Colon (tissue), 2 donors: ENCODE measurements around the gene PPP1R10.
A peak's percentile ranks its signal among the peaks of the same experiment; 100 is the strongest.
"Not testable (repeated sequence)": the region's sequence is repeated elsewhere in the genome, so short reads cannot be mapped to it uniquely, and the experiment has no call there.

Experiments used
- FAIRE-seq: peaks from 2 replicates; lab custom pipeline; 2012; peaks lifted over from hg19 to GRCh38; lab: Jason Lieb, UNC
- donor health status: control.
- donor health status: control.

Gene PPP1R10

GRCh38 chr6:30598912-30599624, 18.0 kb downstream of the PPP1R10 start:
- FAIRE-seq: no peak

GRCh38 chr6:30597315-30598144, 19.5 kb downstream of the PPP1R10 start:
- FAIRE-seq: not testable (repeated sequence)

DNA sequence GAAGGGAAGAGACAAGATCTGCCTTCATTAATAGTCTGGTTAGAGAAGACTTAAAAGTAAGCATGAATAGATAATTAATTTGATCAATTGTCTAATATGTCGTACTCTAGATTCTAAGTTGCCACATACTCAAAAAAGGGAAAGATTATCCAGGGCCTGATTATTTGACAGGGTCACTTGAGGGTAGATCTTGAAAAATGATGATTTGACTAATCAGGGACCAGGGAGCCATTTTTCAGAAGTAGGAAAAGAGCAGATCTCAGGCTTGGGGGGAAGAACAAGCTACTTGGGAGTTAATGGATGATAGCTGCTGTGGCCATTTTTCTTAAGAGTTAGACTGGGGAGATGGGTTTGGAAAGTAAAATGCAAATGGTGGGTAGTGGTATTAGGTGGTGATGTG, 24.8 kb downstream of the PPP1R10 start:
- no peak for FAIRE-seq

- FAIRE-seq: no peak
These were observed 26.0 kb downstream of the PPP1R10 start for GRCh38 chr6:30591008-30591407.

GRCh38 chr6:30590509-30590908, 26.5 kb downstream of the PPP1R10 start:
- no peak for FAIRE-seq

DNA sequence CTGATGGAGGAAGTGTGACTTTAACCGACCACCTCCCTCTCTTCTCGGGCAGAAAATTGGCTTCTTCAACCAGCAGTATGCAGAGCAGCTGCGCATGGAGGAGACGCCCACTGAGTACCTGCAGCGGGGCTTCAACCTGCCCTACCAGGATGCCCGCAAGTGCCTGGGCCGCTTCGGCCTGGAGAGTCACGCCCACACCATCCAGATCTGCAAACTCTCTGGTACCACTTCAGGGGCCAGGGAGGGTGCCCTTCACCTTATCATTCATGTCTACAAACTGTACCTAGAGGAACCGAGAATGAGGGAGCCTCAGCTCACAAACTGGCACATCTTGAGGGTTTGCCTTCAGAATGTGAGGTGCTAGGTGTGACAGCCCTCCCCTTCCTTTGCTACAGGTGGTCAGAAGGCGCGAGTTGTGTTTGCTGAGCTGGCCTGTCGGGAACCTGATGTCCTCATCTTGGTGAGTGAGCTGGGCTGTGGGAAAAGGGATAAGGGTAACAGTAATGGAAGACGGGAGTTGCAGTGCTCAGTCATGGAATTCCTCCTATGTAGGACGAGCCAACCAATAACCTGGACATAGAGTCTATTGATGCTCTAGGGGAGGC, 27.2 kb downstream of the PPP1R10 start:
- no peak for FAIRE-seq

DNA sequence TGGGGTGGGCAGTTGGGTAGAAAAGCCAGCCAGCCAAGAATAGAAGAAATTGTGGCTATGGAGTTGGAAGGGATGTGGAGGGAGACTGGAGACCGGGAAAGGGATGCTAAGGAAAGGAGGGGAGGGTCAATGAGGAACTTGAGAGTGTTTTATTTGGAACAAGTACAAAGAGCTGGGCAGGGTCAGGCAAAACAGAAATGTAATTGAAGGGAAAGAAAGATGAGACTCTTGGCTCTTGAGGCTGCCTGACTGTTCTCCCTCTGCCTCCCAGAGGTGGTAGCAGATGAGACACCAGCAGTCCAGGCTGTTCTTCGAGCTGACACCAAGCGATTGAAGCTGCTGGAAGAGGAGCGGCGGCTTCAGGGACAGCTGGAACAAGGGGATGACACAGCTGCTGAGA, 33.1 kb downstream of the PPP1R10 start:
- no peak for FAIRE-seq

DNA sequence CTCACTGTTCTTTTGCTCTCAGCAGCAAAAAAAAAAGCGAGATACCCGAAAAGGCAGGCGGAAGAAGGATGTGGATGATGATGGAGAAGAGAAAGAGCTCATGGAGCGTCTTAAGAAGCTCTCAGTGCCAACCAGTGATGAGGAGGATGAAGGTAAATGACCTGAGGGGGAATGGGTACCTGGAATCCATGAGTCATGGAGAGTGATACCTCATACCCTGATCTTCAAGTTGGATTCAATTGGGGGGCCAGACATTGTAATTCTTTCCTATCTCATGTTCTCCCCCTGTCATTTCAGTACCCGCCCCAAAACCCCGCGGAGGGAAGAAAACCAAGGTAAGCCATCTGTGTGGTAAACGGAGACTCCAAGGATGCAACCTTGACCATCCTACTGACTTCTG, 39.0 kb downstream of the PPP1R10 start:
- no peak for FAIRE-seq

DNA sequence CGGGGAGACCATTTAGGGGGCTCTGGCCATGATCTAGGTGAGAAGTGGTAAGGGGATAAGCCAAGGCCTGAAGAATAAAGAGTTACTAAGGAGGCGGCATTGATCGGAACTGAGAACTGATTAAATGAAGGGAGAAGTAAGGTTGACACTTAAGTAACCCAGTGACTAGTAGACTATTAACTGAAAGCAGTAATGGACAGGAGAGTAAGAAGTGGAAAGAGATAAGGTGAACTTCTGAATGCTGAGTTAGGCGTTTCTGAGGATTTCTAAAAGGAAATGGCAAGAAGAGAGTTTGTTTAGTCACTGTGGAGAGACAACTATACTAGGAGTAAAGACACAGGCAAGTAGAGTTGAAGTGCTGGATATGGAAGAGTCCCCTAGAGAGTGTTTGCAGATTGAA, 43.9 kb downstream of the PPP1R10 start:
- FAIRE-seq: no peak

DNA sequence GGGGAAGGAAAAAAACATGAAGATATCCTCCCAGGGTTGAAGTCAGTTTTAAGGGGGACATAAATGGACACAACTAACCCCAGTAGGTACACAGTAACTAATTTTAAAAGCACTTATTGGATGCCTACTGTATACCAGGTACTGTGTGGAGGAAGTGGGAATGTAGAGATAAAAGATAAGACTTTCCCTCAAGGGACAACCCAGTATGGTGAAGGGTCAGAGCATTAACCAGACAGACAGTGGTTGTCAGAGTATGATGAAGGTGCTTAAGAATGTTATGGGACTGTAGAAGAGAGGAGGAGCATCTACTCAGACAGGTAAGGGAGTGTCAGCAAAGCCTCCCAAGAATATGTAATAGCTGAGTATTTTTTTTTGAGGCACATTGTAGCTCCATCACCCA, 44.9 kb downstream of the PPP1R10 start:
- FAIRE-seq: no peak

GRCh38 chr6:30571762-30572082, 45.3 kb downstream of the PPP1R10 start:
- FAIRE-seq: no peak

DNA sequence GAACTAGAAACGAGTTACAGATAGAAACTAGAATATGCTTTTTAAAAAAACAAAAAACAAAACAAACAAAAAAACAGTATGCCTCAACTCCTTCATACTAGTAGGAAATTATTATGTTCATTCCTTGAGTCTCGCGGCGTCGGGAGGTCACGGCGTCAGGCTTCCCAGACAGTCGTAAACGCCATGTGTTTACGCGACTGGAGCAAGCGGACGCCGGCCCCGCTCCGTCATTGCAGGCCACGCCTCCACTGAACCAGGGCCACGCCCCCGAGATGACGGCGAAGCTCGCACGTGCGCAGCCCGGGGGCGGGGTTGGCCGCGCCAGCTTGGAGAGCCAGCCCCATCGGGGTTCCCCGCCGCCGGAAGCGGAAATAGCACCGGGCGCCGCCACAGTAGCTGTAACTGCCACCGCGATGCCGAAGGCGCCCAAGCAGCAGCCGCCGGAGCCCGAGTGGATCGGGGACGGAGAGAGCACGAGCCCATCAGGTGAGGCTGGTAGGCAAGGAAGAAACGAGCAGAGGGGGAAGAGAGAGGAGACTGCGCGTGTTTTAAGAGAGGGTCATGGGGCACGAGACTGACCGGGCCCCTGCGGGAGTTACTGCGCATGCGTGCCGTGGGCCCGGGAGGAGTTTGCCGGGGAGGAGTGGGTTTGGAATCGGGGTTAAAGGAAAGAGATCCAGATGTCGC, 45.8 kb downstream of the PPP1R10 start, which contains the start of gene ABCF1:
TSS of gene ABCF1 (plus strand) at position 368 of the 687 bp plus-strand sequence. CDS start at position 414, 46 bp downstream.
- FAIRE-seq: peak; percentile 10

- no peak for FAIRE-seq
These were observed 46.3 kb downstream of the PPP1R10 start for GRCh38 chr6:30570740-30571074.

GRCh38 chr6:30570263-30570662, 46.8 kb downstream of the PPP1R10 start:
- no peak for FAIRE-seq

GRCh38 chr6:30568245-30568644, 48.8 kb downstream of the PPP1R10 start:
- no peak for FAIRE-seq

GRCh38 chr6:30565772-30566171, 51.3 kb downstream of the PPP1R10 start:
- FAIRE-seq: no peak

DNA sequence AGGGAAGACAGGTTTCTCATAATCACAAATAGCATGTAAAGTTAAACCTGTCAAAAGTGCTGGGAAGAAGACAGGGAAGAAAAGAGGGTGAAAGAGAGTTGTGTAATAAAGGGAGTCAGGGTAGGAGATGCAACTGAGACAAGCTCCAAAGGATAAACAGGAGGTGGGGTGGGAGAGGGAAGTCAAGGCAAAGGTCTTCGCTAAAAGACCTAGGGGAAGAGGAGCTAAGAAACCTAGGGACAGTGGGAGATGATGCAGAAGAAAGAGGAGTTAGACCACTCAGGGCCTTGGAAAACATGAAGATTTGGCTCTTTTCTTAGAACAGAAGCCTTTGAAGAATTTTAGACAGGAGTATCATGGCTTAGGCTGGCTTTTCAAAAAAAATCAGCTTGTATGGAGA, 52.9 kb downstream of the PPP1R10 start:
- no peak for FAIRE-seq

DNA sequence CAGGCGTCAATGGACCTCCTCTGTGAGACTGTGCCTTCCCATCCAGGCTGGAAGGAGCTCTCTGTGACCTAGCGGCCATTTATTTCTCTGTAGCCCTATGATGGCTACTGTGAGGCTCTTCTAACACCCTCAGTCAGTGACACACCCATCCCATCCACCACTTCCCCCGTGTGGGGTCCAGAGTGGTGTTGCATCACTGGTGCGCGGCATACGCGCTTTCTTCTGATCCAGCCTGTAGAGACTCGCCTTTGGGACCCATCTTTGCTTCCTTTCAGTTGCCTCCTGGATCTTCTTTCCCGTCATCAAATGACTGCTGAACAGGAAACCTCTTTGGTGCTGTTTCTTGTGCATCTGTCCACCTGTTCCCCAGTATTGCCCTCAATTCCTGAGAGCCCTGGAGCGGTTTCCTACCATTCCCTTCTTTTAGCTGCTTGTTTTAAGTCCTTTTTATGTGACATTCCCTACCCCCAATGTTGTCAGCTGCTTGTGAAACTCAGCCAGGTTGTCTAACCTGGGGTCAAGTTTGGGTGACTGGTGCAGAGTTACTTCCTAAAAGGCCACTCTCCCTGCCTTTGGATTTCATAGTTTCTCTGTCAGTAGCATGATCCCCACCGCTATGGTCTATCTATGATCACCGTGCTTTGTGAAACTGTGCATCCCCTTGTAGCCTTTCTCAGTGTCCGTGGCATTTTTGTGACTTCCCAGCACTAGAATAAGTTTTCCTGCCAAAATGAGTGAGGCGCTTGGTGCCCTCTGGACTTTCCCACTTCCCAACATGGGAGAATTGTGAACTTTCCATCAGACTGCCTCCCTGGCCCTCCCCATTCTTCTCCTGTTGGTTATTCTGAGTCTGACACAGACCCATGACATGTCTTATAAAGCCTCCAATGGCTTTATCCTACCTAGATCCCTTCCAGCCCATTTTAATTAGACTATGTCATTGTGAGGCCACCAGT, 54.3 kb downstream of the PPP1R10 start:
- no peak for FAIRE-seq

DNA sequence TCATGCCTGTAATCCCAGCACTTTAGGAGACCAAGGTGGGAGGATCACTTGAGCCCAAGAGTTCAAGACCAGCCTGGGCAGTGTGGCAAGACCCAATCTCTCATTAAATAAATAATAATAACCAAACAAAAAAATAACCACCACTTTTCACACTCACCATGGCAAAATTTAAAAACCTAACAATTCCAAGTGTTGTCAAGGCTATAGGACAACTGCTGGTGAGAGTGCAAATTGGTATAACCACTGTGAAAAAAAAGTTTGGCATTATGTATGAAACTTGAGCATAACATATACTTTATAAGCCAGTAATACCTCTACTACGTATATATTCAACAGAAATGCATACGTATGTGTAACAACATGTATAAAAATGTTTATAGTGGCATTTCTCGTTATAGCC, 56.1 kb downstream of the PPP1R10 start:
- FAIRE-seq: no peak

- FAIRE-seq: no peak
These were observed 59.4 kb downstream of the PPP1R10 start for GRCh38 chr6:30557683-30557981.

DNA sequence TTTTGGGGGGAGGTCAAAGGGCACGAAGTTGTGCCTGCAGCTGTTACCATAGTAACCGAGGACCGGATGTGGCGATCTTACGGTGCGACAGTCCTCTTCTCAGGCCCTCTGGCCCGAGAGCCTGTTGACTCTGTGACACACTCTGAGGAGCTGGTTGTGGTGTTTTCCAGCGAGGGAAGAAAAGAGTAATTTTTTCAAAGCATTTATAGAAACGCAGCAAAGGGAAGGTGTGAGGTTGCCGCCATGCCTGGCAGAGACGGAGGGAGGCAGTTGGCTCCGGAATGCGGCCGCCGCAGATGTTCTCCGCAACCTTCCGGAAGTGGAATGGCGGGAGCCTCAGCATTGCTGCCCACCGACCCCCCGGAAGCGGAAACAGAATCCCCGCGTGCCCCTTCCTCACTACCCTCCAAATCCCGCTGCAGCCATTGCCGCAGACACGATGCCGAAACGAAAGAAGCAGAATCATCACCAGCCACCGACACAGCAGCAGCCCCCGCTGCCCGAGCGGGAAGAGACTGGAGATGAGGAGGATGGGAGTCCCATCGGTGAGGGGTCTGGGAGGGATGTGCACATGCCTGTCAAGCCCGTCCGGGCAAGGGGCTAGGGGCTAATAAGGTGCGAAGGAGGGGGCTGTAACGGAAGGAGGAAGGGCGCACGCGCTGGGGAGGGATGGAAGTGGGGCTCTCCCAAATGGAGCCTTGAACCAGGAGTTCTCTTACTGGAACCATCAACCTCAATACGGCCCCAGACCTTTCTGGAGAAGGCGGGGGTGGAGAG, 59.9 kb downstream of the PPP1R10 start, which contains the start of gene PRR3:
TSS of gene PRR3 (plus strand) at position 390 of the 777 bp plus-strand sequence. CDS start at position 440, 50 bp downstream.
- FAIRE-seq: no peak
